Activated CD8-positive, alpha-beta memory T cell treated with anti-CD3 and anti-CD28 coated beads for 1 hour (primary cell): ENCODE data around the gene OLFML2B.

Experiments
- DNase-seq, 2 donors: peaks; one replicate each; pipeline ENCODE4 v3.0.0-alpha.2; 2020; ENCODE audit warnings: low read depth in 1 of 2; ENCODE audit errors: extremely low read depth in 1 of 2

Gene OLFML2B

DNA sequence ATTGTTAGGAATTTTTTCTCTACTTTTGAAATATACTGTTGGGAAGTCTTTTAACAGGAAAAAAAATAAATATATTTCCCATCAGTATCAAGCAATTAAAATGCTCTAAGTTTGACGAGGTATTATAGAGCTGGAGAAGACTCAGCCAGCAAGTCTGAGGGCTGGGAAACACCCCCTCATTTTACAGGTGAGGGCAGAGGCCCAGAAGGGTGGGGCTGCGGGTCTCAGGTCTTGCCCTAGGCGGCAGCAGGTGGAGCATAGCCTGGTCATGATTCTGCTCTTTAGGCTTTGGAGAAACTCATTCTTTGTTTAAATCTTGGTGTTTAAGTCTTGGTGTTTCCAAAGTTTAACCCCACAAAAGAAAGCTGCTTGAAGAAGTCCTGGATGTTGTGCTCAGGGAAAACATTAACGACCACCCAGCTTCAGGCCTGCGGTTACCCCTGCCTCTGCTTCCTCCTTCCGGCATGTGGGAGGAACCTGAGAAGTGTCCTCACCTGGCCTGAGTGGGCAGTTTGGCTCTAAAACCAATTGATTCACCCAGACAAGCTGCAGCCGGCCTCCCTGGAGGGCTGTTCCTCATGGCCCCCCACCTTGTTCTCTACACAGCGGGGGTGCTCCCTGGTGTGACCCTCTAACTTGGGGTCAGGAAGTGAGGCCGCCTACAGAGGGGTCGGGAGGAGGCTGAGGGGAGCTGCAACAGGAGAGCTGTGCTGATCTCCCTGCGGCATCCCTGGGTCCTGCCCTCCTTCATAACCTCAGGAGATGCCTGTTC, 41.7 kb downstream of the OLFML2B start:
- DNase-seq = no peak

GRCh38 chr1:161981126-161981525, 42.5 kb downstream of the OLFML2B start:
- DNase-seq = no peak

DNA sequence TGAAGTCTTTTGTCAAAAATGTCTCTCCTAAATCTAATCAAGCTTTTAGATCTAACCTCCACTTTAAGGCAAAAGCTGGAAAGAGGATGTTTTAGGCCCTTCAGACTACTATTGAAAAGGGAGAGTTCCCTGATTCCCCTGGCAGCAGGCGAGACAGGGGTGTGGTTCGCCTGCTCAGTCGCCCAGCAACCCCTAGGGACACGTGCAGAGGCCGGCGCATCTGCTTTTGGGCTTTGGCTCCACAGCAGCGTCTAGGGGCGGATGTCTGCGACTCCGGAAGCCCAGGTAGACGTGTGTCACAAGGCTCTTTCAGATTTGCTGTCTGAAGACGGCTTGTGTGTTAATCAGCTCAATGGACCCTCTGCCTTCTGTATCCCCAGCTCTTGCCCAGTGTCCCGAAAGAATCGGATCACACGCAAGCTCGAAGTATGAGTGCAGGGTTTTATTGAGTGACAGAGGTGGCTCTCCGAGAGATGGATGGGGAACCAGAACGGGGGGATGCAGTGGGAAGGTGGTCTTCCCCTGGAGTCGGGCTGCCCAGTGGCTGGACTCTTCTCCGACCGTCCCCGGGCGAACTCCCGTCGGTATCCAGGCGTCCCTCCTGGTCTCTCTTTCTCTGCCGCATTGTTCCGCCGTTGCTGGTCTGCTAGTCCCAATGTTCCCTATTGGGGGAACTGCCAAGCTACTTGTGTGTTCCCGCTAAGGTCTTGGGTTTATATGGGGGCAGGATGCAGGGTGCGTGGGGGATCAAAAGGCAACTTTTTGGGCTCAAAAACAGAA, 45.5 kb downstream of the OLFML2B start:
- DNase-seq = no peak

DNA sequence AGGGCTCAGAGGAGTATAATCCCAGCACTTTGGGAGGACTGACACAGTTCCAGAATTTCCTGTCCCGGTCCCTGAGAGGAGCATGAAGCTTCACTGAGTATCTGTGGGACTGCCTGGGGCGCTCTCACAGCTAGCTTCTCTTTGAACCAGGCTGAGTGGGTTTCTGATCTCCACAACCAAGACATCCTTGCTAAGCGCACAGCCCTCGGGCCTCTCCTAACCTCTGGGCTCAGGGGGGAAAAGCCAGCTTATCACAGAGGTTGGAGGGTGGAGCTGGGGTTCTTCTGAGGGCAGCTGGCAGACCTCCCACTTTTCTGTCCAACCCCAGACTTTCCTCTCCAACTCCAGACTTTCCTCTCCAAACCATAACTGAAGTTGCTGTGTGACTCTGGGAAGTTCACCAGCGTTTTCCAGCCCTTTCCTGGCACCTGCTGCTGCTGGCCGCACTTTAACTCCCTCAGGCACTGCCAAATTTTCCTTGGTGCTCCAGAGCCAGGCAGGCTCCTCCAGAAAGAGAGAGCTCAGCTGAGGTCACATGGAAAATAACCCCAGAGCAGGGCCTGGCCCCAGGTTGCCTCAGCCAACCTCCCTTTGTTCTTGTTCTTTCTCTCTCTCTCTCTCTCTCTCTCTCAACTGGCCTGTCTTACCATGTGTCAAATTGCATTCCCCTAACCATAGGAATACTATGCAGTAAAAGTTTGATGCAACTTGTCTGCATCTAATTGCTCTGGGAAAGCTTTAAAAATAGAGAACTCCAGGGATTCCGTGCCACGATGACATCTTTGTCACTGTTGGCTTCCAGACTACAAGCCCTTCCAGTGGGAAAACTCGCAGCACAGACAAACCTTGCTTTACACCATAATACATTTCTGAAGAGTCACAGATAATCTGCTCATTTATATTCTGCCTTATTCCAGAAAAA, 49.5 kb downstream of the OLFML2B start:
- no peak for DNase-seq

GRCh38 chr1:161972828-161973227, 50.8 kb downstream of the OLFML2B start:
- no peak for DNase-seq

DNA sequence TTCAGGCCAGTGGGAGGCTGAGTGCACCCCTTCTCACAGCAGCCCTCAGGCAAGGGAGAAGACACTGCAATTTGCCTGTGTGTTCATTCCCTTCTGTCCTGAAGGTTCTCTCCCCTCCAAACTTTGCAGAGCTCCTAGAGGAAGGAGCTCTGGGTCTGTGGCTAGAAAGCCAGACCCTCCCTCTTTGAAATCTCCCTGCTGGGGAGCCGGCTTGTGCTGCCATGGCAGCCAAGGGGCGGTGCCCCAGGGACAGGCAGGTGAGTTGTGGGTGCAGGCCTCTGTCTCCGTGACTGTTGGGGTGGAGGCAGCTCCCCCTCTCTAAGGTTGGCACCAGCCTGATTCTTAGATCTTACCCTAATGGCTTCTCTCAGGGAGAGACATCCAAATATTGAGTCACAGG, 53.0 kb downstream of the OLFML2B start:
- DNase-seq = no peak

- no peak for DNase-seq
Observed at GRCh38 chr1:161970036-161970435, 53.6 kb downstream of the OLFML2B start.

GRCh38 chr1:161966067-161966466, 57.6 kb downstream of the OLFML2B start:
- DNase-seq = no peak

- DNase-seq = no peak
Observed at GRCh38 chr1:161962091-161962887, 61.4 kb downstream of the OLFML2B start.

DNA sequence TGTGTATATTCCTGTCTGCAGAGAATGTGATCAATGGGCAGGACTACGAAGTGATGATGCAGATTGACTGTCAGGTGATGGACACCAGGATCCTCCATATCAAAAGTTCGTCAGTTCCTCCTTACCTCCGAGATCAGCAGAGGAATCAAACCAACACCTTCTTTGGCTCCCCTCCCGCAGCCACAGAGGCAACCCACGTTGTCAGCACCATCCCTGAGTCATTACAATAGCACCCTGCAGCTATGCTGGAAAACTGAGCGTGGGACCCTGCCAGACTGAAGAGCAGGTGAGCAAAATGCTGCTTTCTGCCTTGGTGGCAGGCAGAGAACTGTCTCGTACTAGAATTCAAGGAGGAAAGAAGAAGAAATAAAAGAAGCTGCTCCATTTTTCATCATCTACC, 65.2 kb downstream of the OLFML2B start:
- DNase-seq = no peak

GRCh38 chr1:161956930-161957329, 66.7 kb downstream of the OLFML2B start:
- no peak for DNase-seq

GRCh38 chr1:161956097-161956496, 67.6 kb downstream of the OLFML2B start:
- no peak for DNase-seq

DNA sequence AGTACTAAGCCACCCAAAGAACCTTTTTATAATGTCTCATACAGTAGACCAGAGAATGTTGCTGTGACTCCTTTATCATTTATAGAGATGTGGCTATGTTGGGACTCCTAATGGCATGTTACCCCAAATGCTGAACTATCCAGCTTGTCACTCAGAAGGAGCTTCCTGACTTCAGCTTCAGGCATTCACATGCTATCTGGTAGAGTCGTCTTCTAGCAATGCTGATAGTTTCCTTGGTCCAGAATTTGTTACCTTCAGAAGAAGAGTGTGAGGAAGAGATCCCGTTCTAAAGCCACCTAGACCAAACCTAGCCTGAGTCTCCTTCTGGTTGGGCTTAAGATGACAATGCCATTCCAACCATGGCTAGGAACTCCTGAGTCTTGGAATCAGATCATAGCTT, 68.1 kb downstream of the OLFML2B start:
- DNase-seq = no peak

DNA sequence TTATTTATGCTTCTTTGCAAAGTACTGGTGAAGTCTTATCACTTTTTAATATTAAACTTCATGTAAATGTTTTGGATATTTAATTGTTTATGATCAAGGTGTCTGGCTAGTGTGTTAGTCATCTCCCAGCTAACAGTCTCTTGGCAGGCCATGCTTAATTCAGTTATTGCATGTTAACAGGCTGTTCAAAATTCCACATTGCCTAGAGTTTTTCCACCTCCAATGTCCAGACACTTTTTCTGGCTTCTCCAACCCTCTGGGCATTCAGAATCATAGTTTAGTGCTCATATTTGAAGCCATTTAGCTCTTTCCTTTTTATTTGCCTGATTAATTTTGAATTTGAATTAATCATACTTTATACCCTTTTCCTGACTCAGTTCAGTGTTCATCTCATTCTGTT, 69.2 kb downstream of the OLFML2B start:
- DNase-seq = no peak

DNA sequence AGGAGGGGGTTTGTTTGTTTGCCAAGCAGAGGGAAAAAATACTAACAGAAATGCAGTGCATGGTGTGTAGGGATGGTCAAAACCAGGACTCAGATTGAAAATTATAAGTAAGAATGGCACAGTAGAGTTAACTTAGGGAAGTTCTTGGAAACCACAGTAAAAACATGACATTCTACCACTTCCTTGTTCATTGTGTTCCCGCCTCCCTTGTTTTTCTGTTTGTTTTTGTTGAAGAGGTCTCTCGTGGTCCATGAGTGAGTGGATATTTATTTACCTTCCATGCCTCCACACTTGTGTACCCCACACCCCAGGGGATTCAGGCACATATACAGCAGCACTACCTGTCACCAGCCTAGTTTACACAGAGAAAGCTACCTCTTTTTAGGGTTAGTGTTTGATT, 69.6 kb downstream of the OLFML2B start:
- no peak for DNase-seq

- no peak for DNase-seq
Observed at GRCh38 chr1:161953256-161953920, 70.3 kb downstream of the OLFML2B start.

- DNase-seq = no peak
Observed at GRCh38 chr1:161952607-161953172, 71.0 kb downstream of the OLFML2B start.

GRCh38 chr1:161951646-161952045, 72.0 kb downstream of the OLFML2B start:
- no peak for DNase-seq

- no peak for DNase-seq
Observed at GRCh38 chr1:161950377-161950776, 73.3 kb downstream of the OLFML2B start.

- no peak for DNase-seq
Observed at GRCh38 chr1:161949548-161949947, 74.1 kb downstream of the OLFML2B start.
